GM19025 (cell line): Measurements from ENCODE around the gene ACOT4.
"Not testable (repeated sequence)": the region's sequence is repeated elsewhere in the genome, so short reads cannot be mapped to it uniquely, and the experiment has no call there.

Experiments used
- ATAC-seq: cut with Tn5 transposase; IDR thresholded peaks from one replicate; pipeline ENCODE4 v1.9.1; 2021; ENCODE audit warnings: mild to moderate bottlenecking, low read depth, moderate library complexity; ENCODE audit not compliant: unreplicated experiment

Gene ACOT4

GRCh38 chr14:73627151-73627558, 35.5 kb downstream of the ACOT4 start:
- ATAC-seq = no peak

- ATAC-seq = no peak
Observed at GRCh38 chr14:73630009-73630780, 38.5 kb downstream of the ACOT4 start.

DNA sequence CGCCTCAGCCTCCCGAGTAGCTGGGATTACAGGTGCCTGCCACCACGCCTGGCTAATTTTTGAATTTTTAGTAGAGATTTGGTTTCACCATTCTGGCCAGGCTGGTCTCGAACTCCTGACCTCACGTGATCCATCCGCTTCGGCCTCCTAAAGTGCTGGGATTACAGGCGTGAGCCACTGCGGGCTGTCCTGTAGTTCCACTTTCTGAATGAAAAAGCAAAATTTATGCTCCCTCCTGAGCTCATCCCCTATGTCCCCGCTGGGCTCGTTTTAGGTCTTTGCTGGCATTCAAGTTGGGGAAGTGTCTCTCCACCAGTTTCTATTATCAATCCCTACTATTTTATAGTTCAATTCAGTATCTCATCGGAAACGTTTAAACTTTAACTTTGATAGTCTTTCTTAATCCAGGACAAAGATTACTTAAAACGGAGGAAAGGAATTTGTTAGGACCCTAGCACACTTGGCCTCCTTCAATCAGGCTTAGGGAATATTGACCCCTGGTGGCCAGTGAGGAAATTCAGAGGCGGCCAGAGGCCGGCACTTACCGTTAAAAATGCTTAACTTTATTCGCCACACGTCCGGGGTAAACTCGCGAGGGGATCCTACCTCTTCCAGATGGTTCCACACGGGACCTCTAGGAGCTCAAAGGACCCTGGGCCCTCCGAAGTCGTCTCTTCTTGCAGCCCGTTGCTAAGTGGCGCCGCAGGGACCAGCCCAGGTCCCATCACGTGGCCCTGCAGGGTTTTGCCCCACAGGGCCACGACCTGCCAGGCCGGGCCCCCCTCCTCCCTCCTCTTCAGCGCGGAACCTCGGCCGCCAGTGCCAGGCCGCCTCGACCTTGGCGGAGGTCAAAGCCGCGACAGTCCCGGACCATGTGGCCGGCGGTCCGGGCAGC, 41.7 kb downstream of the ACOT4 start:
- ATAC-seq = peak; percentile 65

DNA sequence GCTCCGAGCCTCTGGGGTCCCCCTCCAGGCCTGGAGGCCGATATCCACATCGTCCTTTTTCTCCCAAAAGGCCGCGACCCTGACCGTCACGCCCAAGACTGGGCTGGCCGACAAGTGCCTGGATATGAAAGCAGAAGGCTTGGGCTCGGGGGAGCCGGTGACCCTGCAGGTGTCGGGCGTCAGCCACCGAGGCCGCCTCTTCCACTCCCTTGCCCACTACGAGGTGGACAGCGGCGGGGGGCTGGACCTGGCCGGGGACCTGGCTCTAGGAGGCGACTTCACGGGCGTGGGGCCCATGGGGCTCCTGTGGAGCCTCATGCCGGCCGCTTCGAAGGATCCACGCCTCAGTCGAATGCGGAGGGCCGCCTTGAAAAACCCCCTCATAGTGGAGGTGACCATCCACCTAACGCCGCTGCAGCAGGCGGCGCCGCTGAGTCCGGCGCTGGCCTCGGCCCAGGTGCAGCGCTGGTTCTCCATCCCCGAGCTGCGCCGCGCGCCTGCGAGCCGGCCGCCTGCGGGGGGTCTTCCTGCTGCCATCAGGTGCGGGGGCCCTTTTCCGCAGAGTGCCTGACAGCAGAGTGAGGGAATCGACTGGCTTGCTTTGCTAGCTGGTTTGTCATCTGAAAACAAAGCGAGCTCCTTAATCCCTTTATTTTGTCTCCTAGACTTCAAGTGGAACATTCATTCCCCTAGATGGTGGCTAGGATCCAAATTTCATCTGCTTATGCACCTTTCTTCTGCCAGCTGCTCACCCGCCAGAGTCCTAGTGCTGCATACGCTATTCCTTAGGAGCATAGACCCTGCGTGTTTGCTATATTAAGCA, 42.5 kb downstream of the ACOT4 start:
- ATAC-seq = peak; percentile 18

DNA sequence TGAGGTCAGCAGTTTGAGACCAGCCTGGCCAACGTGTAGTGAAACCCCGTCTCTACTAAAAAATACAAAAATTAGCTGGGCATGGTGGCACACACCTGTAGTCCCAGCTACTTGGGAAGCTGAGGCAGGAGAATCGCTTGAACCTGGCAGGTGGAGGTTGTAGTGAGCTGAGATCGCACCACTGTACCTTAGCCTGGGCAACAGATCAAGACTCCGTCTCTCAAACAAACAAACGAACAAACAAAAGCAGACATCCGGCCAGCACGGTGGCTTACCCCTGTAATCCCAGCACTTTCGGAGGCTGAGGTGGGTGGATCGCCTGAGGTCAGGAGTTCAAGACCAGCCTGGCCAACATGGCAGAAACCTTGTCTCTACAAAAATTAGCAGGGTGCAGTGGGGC, 44.7 kb downstream of the ACOT4 start:
- not testable (repeated sequence) for ATAC-seq

DNA sequence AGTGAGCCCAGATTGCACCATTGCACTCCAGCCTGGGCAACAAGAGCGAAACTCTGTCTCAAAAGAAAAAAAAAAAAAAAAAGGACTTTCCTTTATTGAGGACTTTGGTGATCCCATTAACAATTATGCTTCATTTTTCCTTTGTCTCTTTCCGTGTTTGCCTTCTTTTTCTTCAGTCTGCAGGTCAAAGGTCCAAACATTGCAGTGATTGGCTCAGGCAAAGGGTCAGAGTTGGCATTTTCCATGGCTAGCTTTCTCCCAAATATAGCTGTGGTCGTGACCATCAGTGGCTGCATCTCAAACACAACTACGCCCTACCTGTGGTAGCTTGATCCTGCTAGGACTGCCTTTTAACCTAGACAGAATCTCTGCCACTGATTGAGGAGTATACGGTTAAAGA, 46.2 kb downstream of the ACOT4 start:
- no peak for ATAC-seq

- ATAC-seq = no peak
Observed at GRCh38 chr14:73640796-73641365, 49.2 kb downstream of the ACOT4 start.

DNA sequence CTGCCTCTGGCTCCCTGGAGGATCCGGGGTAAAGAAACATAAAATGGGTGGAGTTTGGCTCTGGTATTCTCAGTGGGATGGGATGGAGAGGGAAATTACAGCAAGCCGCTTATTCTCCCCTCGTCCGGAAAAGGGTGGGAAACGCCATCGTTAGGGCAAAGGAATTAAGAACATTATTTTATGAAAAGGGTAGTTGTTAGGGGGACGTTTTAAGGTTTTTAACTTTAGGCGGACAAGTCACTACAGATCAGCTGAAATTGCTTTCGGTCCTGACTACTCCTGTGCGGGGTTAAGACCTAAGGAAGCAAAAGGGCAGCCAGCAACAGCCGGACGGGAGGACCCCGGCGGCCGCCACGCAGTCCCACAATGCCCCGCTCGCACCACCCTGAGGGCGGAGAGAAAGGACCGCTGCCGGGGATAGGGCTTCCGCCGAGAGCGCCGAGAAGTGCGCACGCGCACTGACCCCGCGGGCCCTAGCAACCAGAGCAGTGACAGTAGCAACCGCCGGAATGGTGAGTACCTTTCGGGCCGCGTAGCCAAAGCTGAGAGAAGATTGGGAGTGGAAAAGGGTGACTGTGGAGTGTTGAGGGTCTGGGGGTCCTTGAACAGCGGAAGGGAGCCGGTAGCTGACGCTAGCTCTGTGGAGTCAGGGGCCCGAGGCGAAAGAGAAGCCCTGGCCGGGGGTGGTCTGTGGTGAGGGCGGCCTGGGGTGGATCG, 53.0 kb downstream of the ACOT4 start, which contains the start of gene DNAL1:
Gene DNAL1 (plus strand): TSS at position 456 of the 717 bp plus-strand sequence. CDS start 54 bp downstream, at position 510.
- ATAC-seq = peak; percentile 95

DNA sequence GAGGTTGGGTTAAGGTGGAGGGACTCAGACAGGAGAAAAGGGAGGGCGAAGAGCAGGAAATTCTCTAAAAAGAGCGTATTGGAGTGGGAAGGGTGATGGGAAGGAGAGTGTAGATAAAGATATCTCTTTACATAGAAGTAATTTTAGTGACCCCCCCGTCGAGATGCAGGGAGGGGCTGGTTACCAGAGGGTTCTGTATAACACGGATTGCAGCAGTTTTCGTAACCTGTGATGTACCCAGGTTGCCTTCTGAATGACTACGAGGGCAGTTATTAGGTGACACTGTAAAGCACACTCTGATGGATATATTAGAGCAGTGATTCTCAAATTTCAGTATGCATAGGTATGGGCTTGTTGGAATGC, 53.6 kb downstream of the ACOT4 start:
- no peak for ATAC-seq
